IPS DF 6.9 (cell line): Measurements from ENCODE around the gene MORC2.

Source experiments
- DNase-seq: peaks from one replicate; pipeline ENCODE4 v3.0.0-alpha.2; 2013; ENCODE audit warnings: low read depth, low spot score
- H3K27ac ChIP-seq: one replicate; pipeline ENCODE4 v1.5.1; 2013; ENCODE audit warnings: low read length, control low read depth
- H3K27me3 ChIP-seq: 2 replicates; pipeline ENCODE4 v1.6.1; 2013; ENCODE audit warnings: mild to moderate bottlenecking, low read length; ENCODE audit not compliant: control insufficient read depth, insufficient read depth
- H3K36me3 ChIP-seq: 2 replicates; pipeline ENCODE4 v1.6.1; 2013; ENCODE audit warnings: low read length; ENCODE audit not compliant: control insufficient read depth, insufficient read depth
- H3K4me1 ChIP-seq: 2 replicates; pipeline ENCODE4 v1.6.1; 2013; ENCODE audit warnings: low read length; ENCODE audit not compliant: control insufficient read depth, insufficient read depth
- H3K4me3 ChIP-seq: 2 replicates; pipeline ENCODE4 v1.5.1; 2013; ENCODE audit warnings: mild to moderate bottlenecking, low read length
- H3K9me3 ChIP-seq: 2 replicates; pipeline ENCODE4 v1.6.1; 2013; ENCODE audit warnings: low read length, inconsistent platforms; ENCODE audit not compliant: control insufficient read depth, insufficient read depth
- WGBS: extraction: QIAGEN DNeasy Blood & Tissue Kit; methylation state at CpG from one replicate; pipeline ENCODE4 v1.1.7; 2013; ENCODE audit warnings: mixed read lengths, missing lambda C conversion rate; ENCODE audit not compliant: insufficient read length, insufficient coverage; 5-methylcytosine and 5-hydroxymethylcytosine counted together

Gene MORC2

GRCh38 chr22:30968015-30968923, at the start of gene MORC2:
Gene MORC2, minus strand, starts transcription at chr22:30968774. Its CDS starts 885 bp downstream, at chr22:30967889.
- H3K27ac ChIP-seq, result no peak within 1 kb of the TSS

GRCh38 chr22:31005535-31005934, 37.0 kb upstream of the MORC2 start:
- DNase-seq, result no peak
- Histone ChIP-seq H3K27me3 (no peaks in the 10 kb centered on the region), H3K9me3 (no peaks in the 10 kb centered on the region), H3K27ac (no peak overlapping the region), H3K4me3 (no peak overlapping the region), H3K36me3 (no peaks in the 10 kb centered on the region), H3K4me1 (no peaks in the 10 kb centered on the region)

More at GRCh38 chr22:30968015-30968923, at the start of gene MORC2:
- peaks cover 1% of the 10 kb centered on the region; the same call in 1 of the 2 replicates for H3K4me1 ChIP-seq
- H3K36me3 ChIP-seq, result peaks cover 9% of the 10 kb centered on the region; the same call in 1 of the 2 replicates
- H3K9me3 ChIP-seq, result no peaks in the 10 kb centered on the region
- no peaks in the 10 kb centered on the region for H3K27me3 ChIP-seq
- DNase-seq, result peak; percentile 43
- peak within 1 kb of the TSS; percentile 65 for H3K4me3 ChIP-seq
- WGBS, result no CpG with 5 or more reads among the region's 53 CpGs

GRCh38 chr22:31001124-31001770, 32.7 kb upstream of the MORC2 start:
- Histone ChIP-seq H3K4me1 (no peaks in the 10 kb centered on the region; the same call in 1 of the 2 replicates), H3K27me3 (no peaks in the 10 kb centered on the region), H3K27ac (no peak overlapping the region), H3K4me3 (no peak overlapping the region), H3K36me3 (no peaks in the 10 kb centered on the region), H3K9me3 (no peaks in the 10 kb centered on the region)
- no CpG with 5 or more reads among the region's 6 CpGs for WGBS
- no peak for DNase-seq

- DNase-seq, result no peak
- no CpG with 5 or more reads among the region's 4 CpGs for WGBS
- Histone ChIP-seq H3K9me3 (no peaks in the 10 kb centered on the region), H3K27ac (no peak overlapping the region), H3K4me1 (no peaks in the 10 kb centered on the region; the same call in 1 of the 2 replicates), H3K27me3 (no peaks in the 10 kb centered on the region), H3K36me3 (no peaks in the 10 kb centered on the region), H3K4me3 (no peak overlapping the region)
Observed at GRCh38 chr22:30998329-30998728, 29.8 kb upstream of the MORC2 start.

- Histone ChIP-seq H3K4me1 (no peaks in the 10 kb centered on the region; the same call in 1 of the 2 replicates), H3K27ac (no peak overlapping the region), H3K9me3 (no peaks in the 10 kb centered on the region), H3K36me3 (no peaks in the 10 kb centered on the region), H3K27me3 (no peaks in the 10 kb centered on the region), H3K4me3 (no peak overlapping the region)
- no CpG with 5 or more reads among the region's 2 CpGs for WGBS
- DNase-seq, result no peak
Observed at GRCh38 chr22:30996462-30996861, 27.9 kb upstream of the MORC2 start.

- Histone ChIP-seq H3K27ac (no peak overlapping the region), H3K9me3 (no peaks in the 10 kb centered on the region), H3K36me3 (no peaks in the 10 kb centered on the region), H3K4me1 (no peaks in the 10 kb centered on the region; the same call in 1 of the 2 replicates), H3K27me3 (no peaks in the 10 kb centered on the region), H3K4me3 (no peak overlapping the region)
- DNase-seq, result no peak
- WGBS, result no CpG with 5 or more reads among the region's 1 CpG
Observed at GRCh38 chr22:30994960-30995359, 26.4 kb upstream of the MORC2 start.

- Histone ChIP-seq H3K27ac (no peak overlapping the region), H3K27me3 (no peaks in the 10 kb centered on the region), H3K9me3 (no peaks in the 10 kb centered on the region), H3K4me1 (no peaks in the 10 kb centered on the region), H3K36me3 (no peaks in the 10 kb centered on the region), H3K4me3 (no peak overlapping the region)
- WGBS, result no CpG with 5 or more reads among the region's 2 CpGs
- DNase-seq, result no peak
Observed at GRCh38 chr22:30992565-30992964, 24.0 kb upstream of the MORC2 start.

- H3K27me3 ChIP-seq, result no peaks in the 10 kb centered on the region
- H3K27ac ChIP-seq, result no peak overlapping the region
- H3K4me3 ChIP-seq, result no peak overlapping the region
- H3K9me3 ChIP-seq, result no peaks in the 10 kb centered on the region
- no peaks in the 10 kb centered on the region for H3K36me3 ChIP-seq
- peaks cover 2% of the 10 kb centered on the region; the same call in 1 of the 2 replicates for H3K4me1 ChIP-seq
- no peak for DNase-seq
- no CpG with 5 or more reads among the region's 1 CpG for WGBS
Observed at GRCh38 chr22:30990690-30991089, 22.1 kb upstream of the MORC2 start.

GRCh38 chr22:30989474-30989873, 20.9 kb upstream of the MORC2 start:
- Histone ChIP-seq H3K27me3 (no peaks in the 10 kb centered on the region), H3K36me3 (no peaks in the 10 kb centered on the region), H3K4me3 (no peak overlapping the region), H3K4me1 (peaks cover 2% of the 10 kb centered on the region; the same call in 1 of the 2 replicates), H3K9me3 (no peaks in the 10 kb centered on the region), H3K27ac (no peak overlapping the region)
- DNase-seq, result no peak

- H3K27me3 ChIP-seq, result no peaks in the 10 kb centered on the region
- no CpG with 5 or more reads among the region's 4 CpGs for WGBS
- no peak for DNase-seq
- H3K4me1 ChIP-seq, result peaks cover 2% of the 10 kb centered on the region; the same call in 1 of the 2 replicates
- H3K27ac ChIP-seq, result no peak overlapping the region
- no peak overlapping the region for H3K4me3 ChIP-seq
- H3K36me3 ChIP-seq, result no peaks in the 10 kb centered on the region
- no peaks in the 10 kb centered on the region for H3K9me3 ChIP-seq
Observed at GRCh38 chr22:30985561-30986208, 17.1 kb upstream of the MORC2 start.
